Ectodermal cell (in vitro differentiated cells): ENCODE measurements around the gene PEX26.
"Not testable (repeated sequence)": the region's sequence is repeated elsewhere in the genome, so short reads cannot be mapped to it uniquely, and the experiment has no call there.

Experiments used
- H3K27ac ChIP-seq: 2 replicates; pipeline ENCODE4 v1.7.0; 2013; ENCODE audit warnings: mild to moderate bottlenecking, low read depth, low read length; ENCODE audit not compliant: insufficient read depth, poor library complexity, severe bottlenecking
- H3K27me3 ChIP-seq: 2 replicates; pipeline ENCODE4 v1.7.0; 2013; ENCODE audit warnings: mild to moderate bottlenecking, low read length; ENCODE audit not compliant: insufficient read depth, control insufficient read depth, poor library complexity, severe bottlenecking
- H3K36me3 ChIP-seq: one replicate; pipeline ENCODE4 v1.7.0; 2013; ENCODE audit warnings: low read length; ENCODE audit not compliant: control insufficient read depth, insufficient read depth
- H3K4me1 ChIP-seq: one replicate; pipeline ENCODE4 v1.7.0; 2013; ENCODE audit warnings: low read length; ENCODE audit not compliant: control insufficient read depth, insufficient read depth
- H3K4me3 ChIP-seq: 2 replicates; pipeline ENCODE4 v1.7.0; 2013; ENCODE audit warnings: low read depth, low read length, control low read depth; ENCODE audit not compliant: insufficient read depth
- H3K9me3 ChIP-seq: 2 replicates; pipeline ENCODE4 v1.7.0; 2013; ENCODE audit warnings: mild to moderate bottlenecking, low read length, moderate library complexity; ENCODE audit not compliant: control insufficient read depth
- WGBS, 2 experiments: methylation state at CpG; one replicate each; pipeline ENCODE4 v1.1.7; 2013; ENCODE audit warnings: missing lambda C conversion rate in 2 of 2; 5-methylcytosine and 5-hydroxymethylcytosine counted together

PEX26 gene

DNA sequence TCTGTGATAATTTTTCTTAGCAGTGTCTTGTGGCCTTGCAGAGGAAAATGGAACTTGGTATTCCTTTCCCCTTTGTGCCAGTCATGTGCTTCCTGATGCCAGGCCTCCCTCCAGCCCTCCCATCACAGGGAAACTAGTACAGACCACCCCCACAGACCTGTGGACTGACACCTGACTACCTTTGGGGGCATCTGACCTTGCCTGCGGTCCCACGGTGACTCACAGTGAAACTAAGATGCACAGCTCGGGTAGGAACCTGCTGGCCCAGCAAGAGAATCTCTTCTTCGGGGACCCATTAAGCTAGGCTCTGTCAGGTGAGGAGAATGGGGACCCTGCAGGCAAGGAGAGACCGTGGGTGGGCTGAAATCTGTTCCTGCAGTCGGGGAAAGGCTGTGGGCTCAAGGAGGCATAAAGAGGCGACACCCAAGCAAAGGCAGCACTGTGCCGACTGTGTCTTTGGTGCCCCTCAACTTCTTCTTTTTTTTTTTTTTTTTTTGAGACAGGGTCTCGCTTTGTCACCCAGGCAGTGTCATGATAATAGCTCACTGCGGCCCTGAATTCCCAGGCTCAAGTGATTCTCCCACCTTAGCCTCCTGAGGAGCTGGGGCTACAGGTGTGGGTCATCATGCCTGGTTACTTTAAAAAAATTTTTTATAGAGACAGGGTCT is 20.8 kb upstream of the PEX26 start:
- Histone ChIP-seq H3K36me3 (no peaks in the 10 kb centered on the region), H3K27ac (no peak overlapping the region), H3K4me3 (no peak overlapping the region), H3K9me3 (no peaks in the 10 kb centered on the region), H3K27me3 (no peaks in the 10 kb centered on the region), H3K4me1 (peaks cover 8% of the 10 kb centered on the region)
- WGBS, 2 experiments = 84 to 86% methylated on average over 10 of the region's 10 CpGs

DNA sequence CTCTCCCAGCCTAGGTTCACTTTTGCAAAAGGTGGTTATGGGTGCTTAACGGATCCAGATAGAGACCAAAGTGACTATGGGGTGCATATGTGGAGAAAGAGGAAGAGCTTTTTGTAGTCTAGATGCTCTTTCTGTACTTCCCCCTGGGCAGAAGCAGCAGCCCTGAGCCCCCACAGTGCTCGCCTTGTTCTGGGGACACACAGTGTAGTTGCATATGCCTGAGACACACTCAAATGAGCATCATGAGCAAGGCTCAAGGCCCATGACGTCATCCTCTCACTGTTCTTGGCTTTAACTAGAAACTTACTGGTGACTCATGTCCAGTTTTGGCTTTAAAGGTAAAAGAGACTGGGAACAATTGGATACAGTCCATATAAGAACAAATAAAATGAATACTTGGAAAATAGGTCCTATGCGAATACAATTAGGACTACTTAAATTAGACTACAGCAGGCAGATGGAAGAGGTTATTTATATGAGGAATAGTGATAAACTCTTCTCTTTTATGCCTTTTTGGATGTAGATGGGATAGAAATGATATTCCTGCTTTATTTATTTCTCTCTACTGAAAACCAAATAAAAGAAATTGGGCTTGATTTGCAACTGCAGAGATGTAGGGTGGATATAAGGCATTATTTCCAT is 20.1 kb upstream of the PEX26 start:
- H3K27ac ChIP-seq = no peak overlapping the region
- peaks cover 8% of the 10 kb centered on the region for H3K4me1 ChIP-seq
- no peak overlapping the region for H3K4me3 ChIP-seq
- H3K36me3 ChIP-seq = no peaks in the 10 kb centered on the region
- no peaks in the 10 kb centered on the region for H3K27me3 ChIP-seq
- no peaks in the 10 kb centered on the region for H3K9me3 ChIP-seq
- WGBS, 2 experiments = 88 to 93% methylated on average over 3 to 4 of the region's 4 CpGs

DNA sequence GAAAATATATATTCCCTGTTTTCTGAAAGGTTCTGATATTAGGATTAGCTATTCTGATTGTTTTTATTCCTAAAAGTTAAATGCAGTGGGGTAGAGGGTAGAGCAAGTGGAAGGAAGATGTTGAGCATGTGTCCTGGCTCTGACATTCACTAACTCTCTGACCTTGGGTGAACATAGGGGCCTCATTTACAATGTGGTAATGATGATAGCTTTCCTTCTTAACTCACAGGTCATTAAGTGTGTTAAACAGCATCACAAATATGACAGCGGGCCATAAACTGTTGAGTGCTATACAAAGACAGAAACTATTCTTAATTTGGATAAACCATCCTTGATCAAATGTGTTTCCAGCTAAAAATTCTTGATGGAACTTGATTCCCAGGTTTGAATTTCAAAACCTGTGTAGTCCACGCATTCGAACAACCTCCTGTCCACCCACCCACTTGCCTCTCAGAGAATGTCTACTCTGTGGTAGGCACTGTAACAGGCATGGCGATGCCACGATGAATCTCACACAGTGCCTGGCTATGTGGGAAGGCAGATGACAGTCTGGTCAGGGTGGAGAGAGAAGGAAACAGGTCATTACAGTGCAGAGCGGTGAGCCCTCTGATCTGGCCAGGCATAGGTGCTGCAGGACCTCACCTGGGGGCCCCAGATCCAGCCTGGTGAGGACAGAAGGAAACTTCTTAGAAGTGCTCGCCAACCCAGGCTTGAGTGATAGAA is 19.3 kb upstream of the PEX26 start:
- Histone ChIP-seq H3K27me3 (no peaks in the 10 kb centered on the region), H3K36me3 (no peaks in the 10 kb centered on the region), H3K4me3 (no peak overlapping the region), H3K4me1 (peaks cover 8% of the 10 kb centered on the region), H3K27ac (no peak overlapping the region), H3K9me3 (no peaks in the 10 kb centered on the region)
- 95 to 96% methylated on average over 7 of the region's 7 CpGs for WGBS, 2 experiments

DNA sequence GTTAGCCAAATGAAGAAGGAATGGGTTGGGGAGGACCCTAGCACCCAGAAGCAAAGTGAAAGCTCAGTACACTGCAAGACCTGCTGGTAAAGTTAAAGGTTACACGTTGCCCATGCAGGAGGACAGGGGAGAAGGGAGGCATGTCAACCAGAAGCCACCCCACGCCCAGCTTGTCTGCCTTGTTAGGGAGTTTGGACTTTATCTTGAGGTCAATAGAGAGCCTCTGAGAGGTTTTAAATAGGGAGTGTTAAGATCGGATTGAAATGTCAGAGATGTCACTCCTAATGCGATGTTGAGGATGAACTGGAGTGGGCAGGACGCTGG is 18.7 kb upstream of the PEX26 start:
- Histone ChIP-seq H3K27ac (no peak overlapping the region), H3K36me3 (no peaks in the 10 kb centered on the region), H3K4me1 (peaks cover 8% of the 10 kb centered on the region), H3K4me3 (no peak overlapping the region), H3K9me3 (no peaks in the 10 kb centered on the region), H3K27me3 (no peaks in the 10 kb centered on the region)
- 88 to 89% methylated on average over 5 of the region's 5 CpGs for WGBS, 2 experiments

DNA sequence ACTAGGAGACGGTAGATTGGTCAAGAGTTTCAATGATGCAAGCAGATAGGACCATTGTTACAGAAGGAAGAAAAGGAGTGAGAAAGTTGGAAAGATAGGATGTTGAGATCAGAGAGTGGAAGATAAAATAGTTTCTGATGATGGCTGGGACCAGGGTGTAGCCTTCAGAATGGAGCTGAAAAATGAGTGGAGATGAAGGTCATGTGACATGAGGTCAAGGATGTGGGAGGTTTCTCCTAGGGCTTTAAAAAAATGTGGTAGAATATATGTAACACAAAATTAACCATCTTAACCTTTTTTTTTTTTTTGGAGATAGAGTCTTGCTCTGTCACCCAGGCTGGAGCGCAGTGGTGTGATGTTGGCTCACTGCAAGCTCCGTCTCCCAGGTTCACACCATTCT is 18.3 kb upstream of the PEX26 start:
- WGBS, 2 experiments = 88 to 95% methylated on average over 3 of the region's 3 CpGs

DNA sequence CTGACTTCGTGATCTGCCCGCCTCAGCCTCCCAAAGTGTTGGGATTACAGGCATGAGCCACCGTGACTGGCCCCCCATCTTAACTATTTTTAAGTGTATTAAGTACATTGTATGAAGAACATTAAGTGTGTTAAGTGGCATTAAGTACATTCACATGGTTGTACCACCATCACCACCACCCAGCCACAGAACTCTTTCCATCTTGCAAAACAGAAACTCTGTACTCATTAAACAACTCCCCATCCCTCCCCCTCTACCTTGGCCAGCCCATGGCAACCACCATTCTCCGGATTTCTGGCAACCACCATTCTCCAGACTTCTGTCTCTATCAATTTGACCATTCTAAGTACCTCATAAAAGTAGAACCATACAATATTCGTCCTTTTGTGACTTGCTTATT is 17.8 kb upstream of the PEX26 start:
- 87 to 93% methylated on average over 5 of the region's 5 CpGs for WGBS, 2 experiments

More for the DNA sequence above, 18.3 kb upstream of the PEX26 start:
- no peaks in the 10 kb centered on the region for H3K9me3 ChIP-seq
- no peak overlapping the region for H3K4me3 ChIP-seq
- H3K27me3 ChIP-seq = no peaks in the 10 kb centered on the region
- H3K36me3 ChIP-seq = no peaks in the 10 kb centered on the region
- no peak overlapping the region for H3K27ac ChIP-seq
- peaks cover 8% of the 10 kb centered on the region for H3K4me1 ChIP-seq

DNA sequence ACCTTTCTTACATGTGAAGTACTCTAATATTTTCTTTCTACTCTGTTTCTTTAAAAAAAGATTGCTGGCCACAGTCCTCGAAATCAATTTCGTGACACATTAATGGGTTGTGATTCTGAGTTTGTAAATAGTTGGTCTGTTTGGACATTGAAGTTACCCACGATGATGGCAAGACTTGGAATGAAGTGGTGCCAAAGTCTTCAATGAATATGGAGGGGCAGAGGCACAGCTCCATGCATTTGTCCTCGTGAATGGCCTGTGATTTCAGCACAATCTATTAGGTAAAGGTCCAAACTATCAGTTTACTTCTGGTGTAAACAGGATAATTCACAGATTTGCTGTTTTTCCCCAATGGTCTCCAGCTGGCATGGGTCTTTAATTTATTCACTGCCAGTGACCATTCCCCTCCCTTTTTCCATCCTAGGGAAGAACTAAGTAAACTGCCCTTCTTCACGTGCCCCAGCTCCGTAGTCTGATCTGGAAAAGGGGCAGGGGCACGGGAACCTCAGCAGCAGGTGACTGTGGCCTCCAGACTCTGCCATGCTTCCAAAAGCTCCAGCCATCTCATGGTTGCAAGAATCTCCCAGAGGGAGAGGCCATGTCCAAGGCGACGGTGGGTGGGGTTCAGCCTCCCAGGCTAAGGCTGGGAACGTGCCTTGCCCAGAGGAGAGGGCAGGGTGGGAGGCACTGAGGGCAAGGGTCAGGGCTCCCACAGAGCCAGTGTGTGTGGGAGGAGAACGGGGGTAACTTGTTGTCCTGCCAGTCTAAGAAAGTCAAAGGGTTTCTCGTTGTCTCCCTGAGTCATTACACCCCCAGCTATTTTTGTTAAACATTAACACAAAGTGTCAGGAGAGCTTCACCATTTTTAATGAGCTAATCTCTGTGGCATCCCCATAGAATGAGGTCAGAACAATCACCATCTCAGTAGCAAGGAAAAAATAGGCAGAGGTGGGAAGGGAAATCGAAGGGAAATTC is 16.9 kb upstream of the PEX26 start:
- Histone ChIP-seq H3K4me1 (peaks cover 8% of the 10 kb centered on the region), H3K4me3 (no peak overlapping the region), H3K9me3 (no peaks in the 10 kb centered on the region), H3K36me3 (no peaks in the 10 kb centered on the region), H3K27me3 (no peaks in the 10 kb centered on the region), H3K27ac (no peak overlapping the region)
- 71 to 74% methylated on average over 13 of the region's 13 CpGs for WGBS, 2 experiments

More for the DNA sequence above, 17.8 kb upstream of the PEX26 start:
- H3K4me1 ChIP-seq = peaks cover 8% of the 10 kb centered on the region
- no peak overlapping the region for H3K27ac ChIP-seq
- H3K27me3 ChIP-seq = no peaks in the 10 kb centered on the region
- no peaks in the 10 kb centered on the region for H3K36me3 ChIP-seq
- H3K4me3 ChIP-seq = no peak overlapping the region
- H3K9me3 ChIP-seq = no peaks in the 10 kb centered on the region

DNA sequence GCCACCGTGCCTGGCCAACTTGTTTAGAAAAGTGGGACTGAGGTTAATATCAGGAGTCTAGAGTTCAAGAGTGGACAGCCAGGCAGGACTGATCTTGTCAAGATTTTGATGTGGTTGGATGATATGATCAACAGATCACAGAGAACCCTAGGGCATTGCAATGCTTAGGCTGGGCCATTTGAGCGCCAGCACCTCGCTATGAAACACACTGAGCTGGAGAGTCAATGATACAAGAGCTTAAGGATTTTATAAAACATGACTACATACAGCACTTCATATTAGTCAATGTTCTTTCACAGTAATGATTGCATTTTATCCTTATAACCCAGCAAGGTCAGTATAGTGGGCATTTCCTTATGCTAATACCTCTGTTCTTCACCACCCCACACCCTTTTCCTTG is 15.4 kb upstream of the PEX26 start:
- no peak overlapping the region for H3K27ac ChIP-seq
- H3K36me3 ChIP-seq = no peaks in the 10 kb centered on the region
- H3K4me3 ChIP-seq = no peak overlapping the region
- H3K9me3 ChIP-seq = no peaks in the 10 kb centered on the region
- no peaks in the 10 kb centered on the region for H3K27me3 ChIP-seq
- WGBS, 2 experiments = 95 to 96% methylated on average over 3 of the region's 3 CpGs
- peaks cover 8% of the 10 kb centered on the region for H3K4me1 ChIP-seq

DNA sequence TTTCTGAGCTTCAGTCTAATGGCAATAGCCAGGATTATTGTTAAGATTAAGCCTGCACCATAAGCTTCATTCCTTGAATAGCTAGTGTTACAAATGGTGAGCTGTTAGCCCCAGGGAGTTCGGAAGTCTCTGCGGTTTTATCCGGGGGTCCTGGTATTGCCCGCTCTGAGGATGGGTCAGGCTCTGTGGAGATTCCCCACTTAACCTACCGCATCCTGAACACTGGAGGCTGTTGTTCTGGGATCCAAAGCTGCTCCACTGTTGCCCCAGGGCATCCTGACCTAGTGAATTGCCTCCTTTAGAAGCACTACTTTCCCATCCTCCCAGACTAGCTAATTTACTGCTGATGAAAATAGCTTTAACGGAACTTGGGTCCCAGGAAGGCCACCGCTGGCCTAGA is 14.5 kb upstream of the PEX26 start:
- Histone ChIP-seq H3K36me3 (no peaks in the 10 kb centered on the region), H3K4me3 (no peak overlapping the region), H3K4me1 (peaks cover 8% of the 10 kb centered on the region), H3K9me3 (no peaks in the 10 kb centered on the region), H3K27ac (no peak overlapping the region), H3K27me3 (no peaks in the 10 kb centered on the region)
- 88 to 93% methylated on average over 7 of the region's 7 CpGs for WGBS, 2 experiments

DNA sequence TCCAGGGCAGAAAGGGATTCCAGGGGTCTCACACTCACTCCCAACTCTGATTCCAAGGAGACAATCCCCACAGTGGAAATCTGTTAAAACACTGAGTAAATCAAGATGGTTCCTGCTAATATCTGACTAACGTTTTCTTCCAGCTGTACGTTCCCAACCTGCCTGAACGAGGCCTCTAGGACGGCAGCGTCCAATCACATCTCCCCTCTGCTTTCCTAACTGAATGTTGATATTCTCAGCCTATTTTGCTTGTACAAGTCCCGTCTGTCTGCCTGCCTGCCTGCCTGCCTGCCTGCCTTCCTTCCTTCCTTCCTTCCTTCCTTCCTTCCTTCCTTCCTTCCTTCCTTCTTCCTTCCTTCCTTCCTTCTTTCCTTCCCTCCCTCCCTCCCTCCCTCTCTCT is 14.1 kb upstream of the PEX26 start:
- H3K27ac ChIP-seq = peak overlapping the region; percentile 67
- WGBS, 2 experiments = 90 to 92% methylated on average over 6 of the region's 6 CpGs
- H3K36me3 ChIP-seq, H3K27me3 ChIP-seq, H3K4me1 ChIP-seq, H3K4me3 ChIP-seq, H3K9me3 ChIP-seq: not testable (repeated sequence)
